ENCODE data around the gene SMC6. TPM values are rescaled to one million over a fixed set of nuclear protein-coding genes. Genes with fewer than 3 reads are reported as not detected.

Gene SMC6
- total RNA-seq, 1 experiment from 2014 or later: 46.7 TPM

- ChIA-PET CTCF (interaction anchor here (1.3 kb wide), 1 partner anchor 30 kb away, joined by 4 read pairs; no protein-coding TSS in a partner anchor), POLR2A (no interaction called here)
- Mint-ChIP-seq H3K36me3 (peaks cover 27% of the 10 kb centered on the region), H3K4me1 (peaks cover 50% of the 10 kb centered on the region), H3K27me3 (ENCODE audit: low read depth) (no peaks in the 10 kb centered on the region), H3K9me3 (no peaks in the 10 kb centered on the region), H3K4me3 (no peak overlapping the region), H3K27ac (peak overlapping the region; percentile 27; the same call in 1 of the 2 replicates)
- DNase-seq (ENCODE audit: low spot score): no peak
- TF ChIP-seq IRF2 (CRISPR knock-in tag; IDR thresholded peaks at IDR 0.05; ENCODE audit: borderline replicate concordance, low read depth): no peak
- TF ChIP-seq E2F4 (CRISPR knock-in tag; IDR thresholded peaks at IDR 0.05; ENCODE audit: borderline replicate concordance, low read depth): no peak
- no peak for TF ChIP-seq ZNF416 (CRISPR knock-in tag; IDR thresholded peaks at IDR 0.05)
- no peak for TF ChIP-seq NR3C1 (CRISPR knock-in tag; conservative IDR thresholded peaks at IDR 0.05; ENCODE audit: low read depth)
- ATAC-seq: no peak
Observed at GRCh38 chr2:17615728-17616351, 137.8 kb downstream of the SMC6 start.

GRCh38 chr2:17615147-17615546 is 138.5 kb downstream of the SMC6 start:
- Mint-ChIP-seq H3K4me3 (no peak overlapping the region), H3K27me3 (ENCODE audit: low read depth) (no peaks in the 10 kb centered on the region), H3K9me3 (no peaks in the 10 kb centered on the region), H3K27ac (no peak overlapping the region), H3K36me3 (peaks cover 29% of the 10 kb centered on the region), H3K4me1 (peaks cover 43% of the 10 kb centered on the region)
- CTCF ChIA-PET: interaction anchor here (1.3 kb wide), 1 partner anchor 31 kb away, joined by 4 read pairs; no protein-coding TSS in a partner anchor
- POLR2A ChIA-PET: no interaction called here
- no peak for ATAC-seq
- TF ChIP-seq MXD4 (CRISPR knock-in tag; IDR thresholded peaks at IDR 0.05; ENCODE audit: borderline replicate concordance): no peak
- no peak for TF ChIP-seq GRHL2 (CRISPR knock-in tag; IDR thresholded peaks at IDR 0.05; ENCODE audit: insufficient replicate concordance, severe bottlenecking)
- TF ChIP-seq CREB1 (CRISPR knock-in tag; IDR thresholded peaks at IDR 0.05): no peak
- no peak for TF ChIP-seq FOXP4 (CRISPR knock-in tag; IDR thresholded peaks at IDR 0.05)
- DNase-seq (ENCODE audit: low spot score): no peak

GRCh38 chr2:17614174-17614930 is 139.3 kb downstream of the SMC6 start:
- no peaks in the 10 kb centered on the region for H3K27me3 Mint-ChIP-seq (ENCODE audit: low read depth)
- peaks cover 35% of the 10 kb centered on the region for H3K4me1 Mint-ChIP-seq
- ChIA-PET CTCF (interaction anchor here (1.2 kb wide), 1 partner anchor 31 kb away, joined by 3 read pairs; no protein-coding TSS in a partner anchor), POLR2A (no interaction called here)
- ATAC-seq (peak; percentile 63), DNase-seq (ENCODE audit: low spot score) (no peak)
- no peak overlapping the region for H3K4me3 Mint-ChIP-seq
- no peak overlapping the region for H3K27ac Mint-ChIP-seq
- peaks cover 29% of the 10 kb centered on the region for H3K36me3 Mint-ChIP-seq
- no peak for TF ChIP-seq ARID4B (CRISPR knock-in tag; IDR thresholded peaks at IDR 0.05; ENCODE audit: borderline replicate concordance)
- TF ChIP-seq TEAD4 (CRISPR knock-in tag; IDR thresholded peaks at IDR 0.05): no peak
- no peak for TF ChIP-seq PRDM15 (CRISPR knock-in tag; IDR thresholded peaks at IDR 0.05)
- no peaks in the 10 kb centered on the region for H3K9me3 Mint-ChIP-seq
